ENCODE results near the gene WDR1. TPM values are rescaled to one million over a fixed set of nuclear protein-coding genes. Genes with fewer than 3 reads are reported as not detected.

The WDR1 gene
- total and polyA plus RNA-seq, 10 of the 15 experiments (the other 5 are each of a cell fraction or from before 2014, with no cell fraction given), result 28.5 to 397 (median 290) TPM

DNA sequence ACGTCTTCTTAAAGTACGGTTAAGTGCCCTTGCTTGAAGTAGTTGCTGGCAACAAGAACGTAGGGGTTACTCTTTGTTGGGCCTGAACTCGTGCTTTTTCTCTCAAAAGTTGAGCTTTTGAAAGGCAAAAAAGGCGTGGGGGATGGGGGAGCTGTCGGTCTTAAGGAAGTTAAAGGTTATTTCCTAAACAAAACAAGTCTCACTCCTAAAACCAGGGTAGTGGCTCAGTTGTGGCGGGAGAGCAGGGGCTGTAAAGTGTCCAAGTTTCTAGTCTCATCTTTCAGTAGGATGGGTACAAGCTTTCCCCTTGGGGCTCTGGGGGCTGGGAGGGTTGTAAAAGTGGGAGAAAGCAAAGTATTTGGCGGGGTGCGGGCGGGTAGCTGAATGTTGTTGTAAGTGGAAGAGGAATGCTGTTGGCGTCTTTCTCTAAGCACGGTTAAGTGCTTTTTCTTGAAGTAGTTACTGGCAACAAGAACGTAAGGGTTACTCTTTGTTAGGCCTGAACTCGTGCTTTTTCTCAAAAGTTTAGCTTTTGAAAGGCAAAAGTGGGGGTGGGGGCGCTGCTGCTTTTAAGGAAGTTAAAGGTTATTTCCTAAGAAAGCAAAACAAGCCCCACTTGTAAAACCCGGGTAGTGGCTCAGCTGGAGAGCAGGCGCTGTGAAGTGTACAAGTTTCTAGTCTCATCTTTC lies 904 bp upstream of the WDR1 start (continued):
- TF ChIP-seq, protein P1, sequence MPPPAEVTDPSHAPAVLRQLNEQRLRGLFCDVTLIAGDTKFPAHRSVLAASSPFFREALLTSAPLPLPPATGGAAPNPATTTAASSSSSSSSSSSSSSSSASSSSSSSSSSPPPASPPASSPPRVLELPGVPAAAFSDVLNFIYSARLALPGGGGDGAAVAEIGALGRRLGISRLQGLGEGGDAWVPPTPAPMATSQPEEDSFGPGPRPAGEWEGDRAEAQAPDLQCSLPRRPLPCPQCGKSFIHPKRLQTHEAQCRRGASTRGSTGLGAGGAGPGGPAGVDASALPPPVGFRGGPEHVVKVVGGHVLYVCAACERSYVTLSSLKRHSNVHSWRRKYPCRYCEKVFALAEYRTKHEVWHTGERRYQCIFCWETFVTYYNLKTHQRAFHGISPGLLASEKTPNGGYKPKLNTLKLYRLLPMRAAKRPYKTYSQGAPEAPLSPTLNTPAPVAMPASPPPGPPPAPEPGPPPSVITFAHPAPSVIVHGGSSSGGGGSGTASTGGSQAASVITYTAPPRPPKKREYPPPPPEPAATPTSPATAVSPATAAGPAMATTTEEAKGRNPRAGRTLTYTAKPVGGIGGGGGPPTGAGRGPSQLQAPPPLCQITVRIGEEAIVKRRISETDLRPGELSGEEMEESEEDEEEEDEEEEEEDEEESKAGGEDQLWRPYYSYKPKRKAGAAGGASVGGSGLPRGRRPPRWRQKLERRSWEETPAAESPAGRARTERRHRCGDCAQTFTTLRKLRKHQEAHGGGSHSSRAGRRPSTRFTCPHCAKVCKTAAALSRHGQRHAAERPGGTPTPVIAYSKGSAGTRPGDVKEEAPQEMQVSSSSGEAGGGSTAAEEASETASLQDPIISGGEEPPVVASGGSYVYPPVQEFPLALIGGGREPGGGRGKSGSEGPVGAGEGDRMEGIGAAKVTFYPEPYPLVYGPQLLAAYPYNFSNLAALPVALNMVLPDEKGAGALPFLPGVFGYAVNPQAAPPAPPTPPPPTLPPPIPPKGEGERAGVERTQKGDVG (CRISPR knock-in tag; IDR thresholded peaks at IDR 0.05), result no peak
- TF ChIP-seq, protein P2, sequence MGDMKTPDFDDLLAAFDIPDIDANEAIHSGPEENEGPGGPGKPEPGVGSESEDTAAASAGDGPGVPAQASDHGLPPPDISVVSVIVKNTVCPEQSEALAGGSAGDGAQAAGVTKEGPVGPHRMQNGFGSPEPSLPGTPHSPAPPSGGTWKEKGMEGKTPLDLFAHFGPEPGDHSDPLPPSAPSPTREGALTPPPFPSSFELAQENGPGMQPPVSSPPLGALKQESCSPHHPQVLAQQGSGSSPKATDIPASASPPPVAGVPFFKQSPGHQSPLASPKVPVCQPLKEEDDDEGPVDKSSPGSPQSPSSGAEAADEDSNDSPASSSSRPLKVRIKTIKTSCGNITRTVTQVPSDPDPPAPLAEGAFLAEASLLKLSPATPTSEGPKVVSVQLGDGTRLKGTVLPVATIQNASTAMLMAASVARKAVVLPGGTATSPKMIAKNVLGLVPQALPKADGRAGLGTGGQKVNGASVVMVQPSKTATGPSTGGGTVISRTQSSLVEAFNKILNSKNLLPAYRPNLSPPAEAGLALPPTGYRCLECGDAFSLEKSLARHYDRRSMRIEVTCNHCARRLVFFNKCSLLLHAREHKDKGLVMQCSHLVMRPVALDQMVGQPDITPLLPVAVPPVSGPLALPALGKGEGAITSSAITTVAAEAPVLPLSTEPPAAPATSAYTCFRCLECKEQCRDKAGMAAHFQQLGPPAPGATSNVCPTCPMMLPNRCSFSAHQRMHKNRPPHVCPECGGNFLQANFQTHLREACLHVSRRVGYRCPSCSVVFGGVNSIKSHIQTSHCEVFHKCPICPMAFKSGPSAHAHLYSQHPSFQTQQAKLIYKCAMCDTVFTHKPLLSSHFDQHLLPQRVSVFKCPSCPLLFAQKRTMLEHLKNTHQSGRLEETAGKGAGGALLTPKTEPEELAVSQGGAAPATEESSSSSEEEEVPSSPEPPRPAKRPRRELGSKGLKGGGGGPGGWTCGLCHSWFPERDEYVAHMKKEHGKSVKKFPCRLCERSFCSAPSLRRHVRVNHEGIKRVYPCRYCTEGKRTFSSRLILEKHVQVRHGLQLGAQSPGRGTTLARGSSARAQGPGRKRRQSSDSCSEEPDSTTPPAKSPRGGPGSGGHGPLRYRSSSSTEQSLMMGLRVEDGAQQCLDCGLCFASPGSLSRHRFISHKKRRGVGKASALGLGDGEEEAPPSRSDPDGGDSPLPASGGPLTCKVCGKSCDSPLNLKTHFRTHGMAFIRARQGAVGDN (IDR thresholded peaks at IDR 0.05), result no peak; the same call in 1 of the 2 replicates
- TF ChIP-seq TARDBP (IDR thresholded peaks at IDR 0.05; ENCODE audit: borderline replicate concordance) (no peak), MEF2B (IDR thresholded peaks at IDR 0.05; ENCODE audit: partially characterized antibody, poor library complexity, severe bottlenecking) (no peak), PRDM15 (CRISPR knock-in tag; IDR thresholded peaks at IDR 0.05) (no peak), SMC3 (IDR thresholded peaks at IDR 0.05; ENCODE audit: borderline replicate concordance, low read length) (no peak), ESRRA (IDR thresholded peaks at IDR 0.05; ENCODE audit: low read length) (no peak), RAD51 (IDR thresholded peaks at IDR 0.05) (no peak)
- TF ChIP-seq, protein P3, sequence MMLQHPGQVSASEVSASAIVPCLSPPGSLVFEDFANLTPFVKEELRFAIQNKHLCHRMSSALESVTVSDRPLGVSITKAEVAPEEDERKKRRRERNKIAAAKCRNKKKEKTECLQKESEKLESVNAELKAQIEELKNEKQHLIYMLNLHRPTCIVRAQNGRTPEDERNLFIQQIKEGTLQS (IDR thresholded peaks at IDR 0.05; ENCODE audit: borderline replicate concordance, extremely low read depth, low read depth, low read length), result no peak

Data from GM12878 (cell line).